GM12873 (cell line): Measurements from ENCODE around the gene C19orf85.

Experiments
- TF ChIP-seq, protein P1 (sequence below): IDR thresholded peaks from 2 replicates; pipeline ENCODE4 v1.5.1; 2012; ENCODE audit warnings: low read depth, mild to moderate bottlenecking, moderate library complexity, low read length, control low read depth; ENCODE audit not compliant: insufficient read depth; ENCODE audit errors: missing control alignments

Gene C19orf85

DNA sequence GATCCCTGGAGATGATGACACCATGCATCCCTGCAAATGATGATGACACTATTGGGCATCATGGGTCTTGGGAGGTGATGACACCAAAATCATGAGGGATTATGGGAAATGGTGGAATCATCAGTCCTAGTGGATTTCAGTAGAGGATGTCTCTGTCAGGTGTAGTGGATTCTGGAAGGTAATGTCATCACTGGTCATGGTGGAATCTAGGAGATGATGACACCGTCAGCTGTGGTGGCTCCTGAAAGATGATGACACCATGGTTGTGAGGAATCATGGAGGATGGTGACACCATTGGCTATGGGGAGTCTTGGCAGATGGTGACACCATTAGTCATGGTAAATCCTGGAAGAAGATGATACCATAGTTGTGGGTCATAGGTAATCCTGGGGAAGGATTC, 33.4 kb downstream of the C19orf85 start:
- TF ChIP-seq, protein P1, sequence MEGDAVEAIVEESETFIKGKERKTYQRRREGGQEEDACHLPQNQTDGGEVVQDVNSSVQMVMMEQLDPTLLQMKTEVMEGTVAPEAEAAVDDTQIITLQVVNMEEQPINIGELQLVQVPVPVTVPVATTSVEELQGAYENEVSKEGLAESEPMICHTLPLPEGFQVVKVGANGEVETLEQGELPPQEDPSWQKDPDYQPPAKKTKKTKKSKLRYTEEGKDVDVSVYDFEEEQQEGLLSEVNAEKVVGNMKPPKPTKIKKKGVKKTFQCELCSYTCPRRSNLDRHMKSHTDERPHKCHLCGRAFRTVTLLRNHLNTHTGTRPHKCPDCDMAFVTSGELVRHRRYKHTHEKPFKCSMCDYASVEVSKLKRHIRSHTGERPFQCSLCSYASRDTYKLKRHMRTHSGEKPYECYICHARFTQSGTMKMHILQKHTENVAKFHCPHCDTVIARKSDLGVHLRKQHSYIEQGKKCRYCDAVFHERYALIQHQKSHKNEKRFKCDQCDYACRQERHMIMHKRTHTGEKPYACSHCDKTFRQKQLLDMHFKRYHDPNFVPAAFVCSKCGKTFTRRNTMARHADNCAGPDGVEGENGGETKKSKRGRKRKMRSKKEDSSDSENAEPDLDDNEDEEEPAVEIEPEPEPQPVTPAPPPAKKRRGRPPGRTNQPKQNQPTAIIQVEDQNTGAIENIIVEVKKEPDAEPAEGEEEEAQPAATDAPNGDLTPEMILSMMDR = no peak

DNA sequence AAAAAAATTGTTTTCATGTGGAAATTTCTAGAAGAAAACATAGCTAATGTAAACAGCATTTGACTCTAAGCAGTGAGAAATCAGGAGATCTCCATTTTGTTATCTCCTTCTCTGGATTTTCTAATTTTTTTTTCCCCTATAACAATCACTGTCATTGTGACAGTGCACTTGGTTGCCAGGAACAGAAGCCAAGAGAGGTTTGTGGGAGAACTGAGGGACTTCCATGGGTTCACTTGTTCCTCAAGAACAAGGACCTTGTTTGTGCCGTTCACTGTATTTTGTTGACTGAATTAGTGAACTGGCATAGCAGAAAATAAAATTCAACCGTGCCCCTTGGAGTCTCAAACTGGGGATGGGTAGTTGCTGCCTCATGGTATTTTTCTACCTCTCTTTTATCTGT, 38.5 kb downstream of the C19orf85 start:
- TF ChIP-seq, protein P1 = no peak

DNA sequence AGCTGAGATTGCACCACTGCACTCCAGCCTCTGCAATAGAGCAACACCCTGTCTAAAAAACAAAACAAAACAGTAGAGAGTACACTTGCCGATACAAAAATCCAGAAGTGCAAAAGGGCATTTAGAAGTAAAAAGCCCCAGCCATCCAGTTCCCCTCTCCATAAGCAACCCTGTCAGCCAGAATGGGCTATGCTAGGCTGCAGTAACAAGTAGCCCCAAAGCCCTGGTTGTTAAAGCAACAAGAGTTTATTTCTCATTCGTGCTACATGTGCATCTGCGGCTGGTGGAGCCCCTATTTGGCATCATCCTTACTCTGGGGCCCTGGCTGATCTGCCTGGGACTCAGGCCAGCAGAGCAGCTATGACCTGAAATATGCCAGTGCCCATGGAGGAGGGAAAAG, 40.0 kb downstream of the C19orf85 start:
- TF ChIP-seq, protein P1 = no peak

DNA sequence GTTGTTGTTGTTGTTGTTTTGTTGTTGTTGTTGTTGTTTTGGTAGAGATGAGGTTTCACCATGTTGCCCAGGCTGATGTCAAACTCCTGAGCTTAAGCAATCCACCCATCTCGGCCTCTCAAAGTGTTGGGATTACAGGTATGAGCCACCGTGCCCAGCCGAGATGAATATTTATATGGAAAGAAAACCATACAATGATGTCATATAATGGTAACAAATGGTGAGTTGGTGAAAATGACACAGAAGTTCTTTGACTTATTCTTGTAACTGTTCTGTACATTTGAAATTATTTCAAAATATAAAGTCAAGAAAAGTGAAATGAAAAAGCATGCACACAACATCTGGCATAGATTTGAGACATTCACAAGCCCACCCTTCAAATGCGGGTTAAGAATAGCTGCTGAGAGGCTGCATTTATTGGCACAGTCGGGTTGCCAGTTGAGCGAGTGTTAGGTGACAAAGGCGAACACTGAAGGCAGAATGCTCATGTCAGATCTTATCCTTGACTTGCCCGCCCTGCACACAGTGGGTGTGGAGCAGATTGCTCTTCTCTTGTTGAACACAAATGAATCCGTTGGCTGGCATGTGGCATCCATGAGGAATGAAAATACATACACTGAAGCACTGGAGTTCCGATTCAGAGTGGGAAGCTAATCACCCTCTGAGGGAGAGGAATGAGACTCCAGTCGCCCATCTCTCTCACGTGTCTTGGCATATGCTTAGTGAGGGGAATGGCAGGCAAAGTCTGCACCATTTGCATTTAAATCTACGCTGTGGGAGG, 41.1 kb downstream of the C19orf85 start:
- TF ChIP-seq, protein P1 = no peak

DNA sequence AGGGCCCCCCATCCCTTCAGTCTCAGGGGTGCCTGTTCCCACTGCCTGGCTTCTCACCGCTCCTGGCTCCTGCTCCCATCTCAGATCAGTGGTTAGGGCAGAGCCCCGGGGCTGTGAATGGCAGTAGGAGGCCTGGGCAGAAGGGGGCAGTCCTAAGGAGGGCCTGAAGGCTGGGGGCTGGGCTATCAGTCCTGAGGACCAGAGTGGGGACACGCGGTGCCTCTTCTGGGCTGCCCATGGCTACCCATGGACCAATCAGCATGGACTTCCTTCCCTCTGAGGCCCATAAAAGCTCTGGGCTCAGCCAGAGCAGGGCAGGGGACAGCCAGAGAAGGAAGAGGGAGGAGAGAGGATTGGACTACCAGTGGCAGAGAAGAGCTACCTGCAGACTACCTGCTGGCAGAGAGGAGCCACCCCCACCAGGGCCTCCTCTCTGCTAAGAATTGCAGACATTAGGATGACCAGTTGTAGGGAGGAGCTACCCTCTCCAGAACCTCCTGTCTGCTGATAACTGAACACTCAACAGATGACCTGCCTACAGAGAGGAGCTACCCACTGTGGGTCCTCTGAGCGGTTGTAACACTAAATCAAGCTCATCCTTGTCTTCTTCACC, 44.8 kb downstream of the C19orf85 start:
- TF ChIP-seq, protein P1 = no peak

DNA sequence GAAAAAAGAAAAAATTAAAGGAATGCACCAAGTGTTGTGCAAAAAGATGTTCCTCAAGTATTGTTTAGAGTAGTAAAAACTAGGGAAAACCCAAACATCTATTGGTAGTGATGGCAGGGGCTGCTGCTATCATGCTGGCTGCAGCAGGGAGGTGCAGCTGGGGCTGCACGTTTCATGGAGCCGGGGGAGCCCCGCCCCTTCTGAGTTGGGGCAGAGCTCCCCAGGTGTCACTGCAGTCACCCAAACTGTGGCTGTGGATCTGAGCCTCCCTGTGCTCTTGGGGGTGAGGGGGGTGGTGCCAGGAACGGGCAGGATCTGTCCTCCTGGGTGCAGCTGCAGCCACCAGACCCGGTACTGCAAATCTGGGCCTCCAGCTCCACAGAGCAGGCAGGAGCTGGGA, 45.4 kb downstream of the C19orf85 start:
- TF ChIP-seq, protein P1 = no peak

DNA sequence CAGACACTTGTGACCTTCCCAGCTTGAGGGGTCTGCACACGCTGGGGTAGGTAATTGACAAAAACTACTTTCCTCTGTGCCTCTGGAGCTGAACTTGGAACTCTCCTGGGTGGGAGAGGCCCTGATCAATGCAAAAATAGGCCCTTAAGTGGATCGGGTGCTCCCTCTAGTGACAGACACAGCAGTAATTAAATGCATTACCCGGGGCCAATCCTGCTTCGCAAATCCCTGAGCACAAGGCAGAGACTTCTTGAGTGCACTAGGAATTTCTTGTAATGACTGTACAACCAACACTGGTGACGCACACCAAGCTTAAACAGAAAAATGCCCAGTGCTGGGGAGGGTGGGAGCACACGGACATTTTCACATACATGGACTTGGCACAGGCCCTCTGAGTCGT, 46.4 kb downstream of the C19orf85 start:
- TF ChIP-seq, protein P1 = peak; percentile 72
